Activated T-cell treated with anti-CD3 and anti-CD28 coated beads for 48 hours (primary cell): ENCODE data around the gene RECK.
A peak's percentile ranks its signal among the peaks of the same experiment; 100 is the strongest.

ENCODE experiments used
- DNase-seq: peaks from one replicate; pipeline ENCODE4 v3.0.0-alpha.2; 2020; ENCODE audit warnings: low read depth

Gene RECK

DNA sequence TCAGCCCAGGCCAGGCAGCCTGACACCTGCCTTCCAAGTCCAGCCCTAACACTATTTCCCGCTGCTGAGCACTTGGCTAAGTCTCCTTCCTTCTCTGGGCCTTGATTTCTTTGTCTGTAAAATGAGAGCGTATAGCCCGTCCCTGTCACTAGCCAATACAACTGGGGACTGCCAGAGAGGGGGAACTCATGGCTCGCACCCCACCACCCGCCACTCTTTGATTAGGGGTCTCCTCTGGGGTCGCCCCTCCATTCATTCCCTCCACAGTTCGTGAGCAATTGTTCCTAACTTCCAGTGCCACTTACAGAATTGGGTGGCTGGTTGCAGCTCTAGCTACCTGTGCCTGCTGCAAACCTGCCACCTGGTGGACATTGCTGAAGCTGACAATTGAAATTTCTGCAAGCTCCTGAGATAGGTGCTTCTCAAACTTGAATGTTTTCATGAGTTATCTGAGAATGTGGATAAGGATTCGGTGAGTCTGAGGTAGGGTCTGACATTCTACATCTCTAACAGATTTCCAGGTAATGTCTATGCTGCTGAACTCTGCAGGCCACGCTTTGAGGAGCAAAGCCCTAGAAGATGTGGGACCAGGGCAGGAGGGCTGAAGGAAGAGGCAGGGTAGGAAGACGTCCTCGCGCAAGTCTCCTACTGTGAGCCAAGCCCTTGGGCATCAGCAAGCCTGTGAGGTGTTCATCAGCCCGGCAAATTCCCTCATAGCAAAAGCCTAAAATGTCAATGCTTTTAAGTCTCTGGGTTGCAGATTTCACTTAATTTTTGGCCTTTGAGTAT, 13.3 kb upstream of the RECK start:
- peak; percentile 53 for DNase-seq

DNA sequence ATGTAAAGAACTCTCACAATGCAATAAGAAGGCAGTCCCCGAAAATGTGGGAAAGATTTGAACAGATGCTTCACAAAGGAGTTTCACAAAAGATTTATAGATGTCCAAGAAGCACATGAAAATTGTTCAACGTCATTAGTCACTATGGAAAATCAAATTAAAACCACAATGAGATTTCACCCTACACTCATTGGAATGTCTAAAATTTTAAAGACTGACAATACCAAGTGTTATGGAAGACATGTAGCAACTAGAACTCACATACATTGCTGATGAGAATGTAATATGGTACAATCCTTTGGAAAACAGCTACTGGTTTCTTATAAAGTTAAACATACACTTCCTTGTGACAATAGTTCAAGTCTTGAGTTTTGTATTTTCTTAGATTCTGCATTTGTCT, 11.0 kb upstream of the RECK start:
- no peak for DNase-seq

DNA sequence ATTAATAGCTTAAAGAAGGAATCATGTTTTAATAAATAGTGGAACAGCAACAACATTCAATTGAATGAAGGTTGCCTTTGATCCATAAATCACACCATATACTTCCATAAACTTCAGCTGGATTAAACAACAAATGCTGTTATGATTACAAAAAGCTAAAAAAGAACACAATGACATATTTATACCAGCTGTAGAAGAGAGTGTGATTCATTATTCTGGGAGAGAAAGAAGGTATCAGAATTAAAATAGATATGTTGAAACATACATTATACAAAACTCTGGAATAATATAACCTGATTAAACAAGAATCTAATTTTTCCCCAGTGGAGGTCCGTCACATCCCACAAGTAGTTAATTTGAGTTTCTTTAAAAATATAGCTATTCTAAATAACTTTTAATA, 7.5 kb upstream of the RECK start:
- no peak for DNase-seq

DNA sequence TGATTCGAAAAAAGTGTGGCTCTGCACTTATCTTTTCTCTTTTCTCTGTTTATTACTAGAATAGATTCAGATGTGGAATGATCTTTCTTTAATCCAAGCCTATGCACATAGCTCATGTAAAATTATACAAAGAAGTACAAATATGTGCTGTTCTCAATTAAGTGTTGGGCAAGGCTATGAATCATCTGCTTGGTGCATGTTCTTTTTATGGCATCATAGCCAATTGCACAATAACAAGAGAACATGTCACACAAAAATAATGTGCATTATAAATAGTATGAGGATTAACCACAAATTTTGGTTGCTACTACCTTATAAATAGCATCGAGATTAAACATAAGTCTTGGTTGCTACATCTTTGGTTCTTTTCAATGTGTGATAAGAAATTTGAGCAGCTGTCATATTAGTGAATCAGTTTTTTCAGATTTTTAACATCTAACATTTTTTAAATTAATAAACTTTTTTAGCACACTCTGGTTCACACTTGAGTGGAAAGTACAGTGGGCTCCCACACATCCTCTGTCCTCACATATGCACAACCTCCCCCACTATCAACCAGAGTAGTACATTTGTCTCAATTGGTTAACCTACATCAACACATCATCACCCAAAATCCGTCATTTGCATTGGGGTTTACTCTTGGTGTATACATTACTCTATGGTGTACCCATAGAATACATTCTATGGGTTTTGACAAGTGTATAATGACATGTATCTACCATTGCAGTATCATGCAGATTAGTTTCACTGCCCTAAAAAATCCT, 6.8 kb upstream of the RECK start:
- no peak for DNase-seq

DNA sequence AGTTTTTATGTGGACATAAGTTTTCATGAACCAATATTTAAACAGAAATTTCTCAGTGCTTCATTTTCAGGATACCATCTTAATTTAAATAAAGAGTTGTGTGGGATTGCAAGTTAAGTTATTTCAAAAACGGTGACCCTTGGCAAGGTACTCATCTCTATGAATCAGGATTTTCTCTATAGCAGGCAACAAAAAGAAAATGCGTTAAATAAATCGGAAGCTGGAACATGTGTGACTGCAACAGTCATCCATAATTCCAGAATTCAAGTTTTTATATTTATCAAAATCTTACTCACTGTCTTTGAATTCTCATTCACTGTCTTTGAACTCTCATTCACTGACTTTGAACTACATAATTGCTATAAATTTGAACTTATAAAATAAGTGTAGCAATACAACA, 5.8 kb upstream of the RECK start:
- no peak for DNase-seq

DNA sequence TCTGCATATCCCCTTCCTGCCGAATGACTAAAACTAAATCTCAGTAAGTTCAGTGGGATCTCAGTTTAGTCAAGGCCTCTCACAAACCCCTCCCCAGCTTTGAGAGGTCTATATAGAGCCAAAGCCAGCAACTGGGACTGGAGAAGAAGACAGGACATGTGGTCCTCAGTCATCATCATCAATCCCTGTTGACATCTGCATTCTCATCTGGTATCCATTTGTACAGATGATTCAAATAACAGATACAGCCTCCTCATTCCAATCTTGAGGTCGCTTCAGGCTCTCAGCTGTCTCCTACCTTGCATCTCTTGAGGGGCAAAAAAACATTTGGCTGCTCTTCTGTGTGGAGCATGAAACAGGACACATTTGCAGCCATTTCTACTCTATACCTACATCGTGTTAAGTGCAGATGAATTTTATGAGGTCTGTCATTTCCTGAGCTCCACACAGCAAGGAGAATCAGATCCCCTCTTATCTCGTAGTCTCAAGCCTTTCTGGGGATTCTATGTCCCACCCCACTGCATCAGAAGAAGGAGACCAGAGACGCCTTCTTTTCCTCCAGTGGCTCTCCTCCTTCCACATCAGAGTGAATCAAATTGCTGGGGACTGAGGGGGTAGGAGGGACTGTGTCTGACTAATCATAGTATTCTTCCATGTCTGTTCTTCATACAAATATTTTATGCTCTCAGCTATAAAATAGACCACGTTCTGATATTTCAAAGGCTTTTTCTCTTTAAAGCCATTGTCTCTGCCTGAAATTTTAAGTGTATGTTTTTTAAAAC, 4.7 kb upstream of the RECK start:
- DNase-seq, result no peak

GRCh38 chr9:36033788-36034187, 2.9 kb upstream of the RECK start:
- DNase-seq, result no peak

DNA sequence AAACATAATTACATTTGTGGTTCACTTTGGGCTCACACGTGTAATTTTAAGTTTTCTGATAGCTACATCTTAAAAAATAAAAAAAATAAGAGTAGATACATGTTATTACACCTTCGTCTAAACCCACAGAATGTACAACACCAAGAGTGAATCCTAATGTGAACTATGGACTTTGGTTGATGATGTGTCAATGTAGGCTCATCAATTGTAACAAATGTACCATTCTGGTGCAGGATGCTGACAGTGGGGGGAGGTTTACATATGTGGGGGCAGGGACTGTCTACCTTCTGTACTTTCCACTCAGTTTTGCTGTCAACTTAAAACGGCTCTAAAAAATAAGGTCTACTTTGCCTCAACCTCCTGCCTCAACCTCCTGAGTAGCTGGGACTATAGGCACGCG, 2.5 kb upstream of the RECK start:
- DNase-seq, result no peak

- no peak for DNase-seq
Measured at GRCh38 chr9:36035006-36035405, 1.7 kb upstream of the RECK start.

- DNase-seq, result no peak
Measured at GRCh38 chr9:36036253-36036779, 397 bp upstream of the RECK start.

GRCh38 chr9:36037549-36038122, 923 bp downstream of the RECK start:
- no peak for DNase-seq

DNA sequence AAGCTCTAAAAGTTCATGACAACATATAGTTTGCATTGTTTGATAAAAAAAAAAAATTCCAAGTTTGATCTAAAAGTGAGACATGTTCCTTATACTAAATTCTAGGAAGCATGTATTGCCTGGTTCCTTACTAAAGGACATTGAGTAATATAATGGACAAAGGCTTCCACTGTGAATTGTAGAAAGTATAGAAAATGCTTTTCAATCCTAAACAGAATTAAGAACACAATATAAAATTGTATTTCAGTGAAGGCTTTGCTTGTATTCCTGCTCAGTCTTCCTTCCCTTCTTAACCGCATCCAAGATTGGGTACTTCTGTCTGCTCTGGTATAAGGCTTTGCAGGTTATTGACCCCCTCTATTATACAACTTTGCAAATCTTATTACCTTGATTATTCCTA, 2.4 kb downstream of the RECK start:
- no peak for DNase-seq

DNA sequence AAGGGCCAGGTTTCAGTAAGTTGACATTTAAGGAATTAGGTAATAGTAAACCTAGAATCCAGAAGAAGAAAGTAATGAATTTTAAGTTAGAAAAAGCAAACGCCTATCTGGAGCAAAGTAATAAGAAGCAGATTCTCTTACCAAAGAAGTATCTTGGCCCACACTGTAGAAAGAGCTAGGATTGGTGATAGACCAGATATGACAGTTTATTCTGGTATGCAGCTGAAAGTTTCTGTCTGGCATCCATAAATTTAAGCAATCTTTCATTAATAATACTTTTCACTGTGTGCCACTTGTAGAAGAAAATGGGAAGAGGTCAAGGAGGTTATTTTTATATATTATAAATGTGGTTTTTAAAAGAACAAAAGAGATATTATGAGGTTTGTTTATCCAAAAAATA, 3.0 kb downstream of the RECK start:
- DNase-seq, result no peak

DNA sequence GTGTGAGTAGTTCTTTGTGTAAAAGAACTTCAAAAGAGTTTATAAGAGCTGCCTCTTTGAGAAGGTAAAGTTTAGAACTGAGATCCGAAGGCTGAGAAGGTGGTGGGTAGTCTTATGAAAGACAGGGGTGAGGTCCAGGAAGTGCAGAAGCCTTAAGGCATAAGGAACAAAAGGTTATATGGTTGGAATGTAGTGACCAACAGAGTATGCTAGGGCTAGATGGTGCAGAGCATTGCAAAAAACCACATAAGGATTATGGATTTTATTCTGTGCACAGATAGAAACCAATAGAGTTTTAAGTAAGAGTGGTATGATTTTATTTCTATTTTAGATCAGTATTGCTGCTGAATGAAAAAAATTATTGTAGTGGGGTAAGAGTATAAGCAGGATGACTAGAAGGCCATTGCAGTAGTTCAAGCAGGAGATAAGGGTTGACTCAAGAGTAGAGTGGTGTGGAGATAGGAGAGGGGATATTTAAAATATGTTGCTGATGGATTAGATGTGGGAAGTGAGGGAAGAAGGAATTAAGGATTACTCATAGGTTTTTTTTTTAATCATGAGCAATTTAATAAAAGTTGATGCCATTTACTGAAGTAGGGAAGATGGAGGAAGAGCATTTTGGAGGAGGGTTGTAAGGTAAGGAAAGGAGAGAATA, 3.7 kb downstream of the RECK start:
- DNase-seq, result no peak

DNA sequence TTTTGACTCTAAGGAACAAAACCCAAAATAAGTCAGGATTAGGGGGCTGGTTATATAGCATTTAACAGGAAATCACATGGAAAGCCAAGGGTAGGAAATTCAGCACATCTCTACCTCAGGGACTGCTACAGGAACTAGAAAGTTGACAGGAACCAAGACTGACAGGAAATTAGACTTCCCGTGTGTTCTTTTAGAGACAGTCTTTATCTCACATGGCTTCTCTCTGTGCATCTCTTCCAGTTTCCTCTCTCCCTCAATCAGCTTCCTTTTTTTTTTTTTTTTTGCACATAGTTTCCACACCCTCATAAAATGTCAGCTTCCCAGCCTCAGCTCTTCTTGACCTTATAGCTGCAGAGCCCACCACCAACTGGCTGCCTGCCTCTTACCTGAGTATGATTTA, 4.8 kb downstream of the RECK start:
- DNase-seq, result no peak

DNA sequence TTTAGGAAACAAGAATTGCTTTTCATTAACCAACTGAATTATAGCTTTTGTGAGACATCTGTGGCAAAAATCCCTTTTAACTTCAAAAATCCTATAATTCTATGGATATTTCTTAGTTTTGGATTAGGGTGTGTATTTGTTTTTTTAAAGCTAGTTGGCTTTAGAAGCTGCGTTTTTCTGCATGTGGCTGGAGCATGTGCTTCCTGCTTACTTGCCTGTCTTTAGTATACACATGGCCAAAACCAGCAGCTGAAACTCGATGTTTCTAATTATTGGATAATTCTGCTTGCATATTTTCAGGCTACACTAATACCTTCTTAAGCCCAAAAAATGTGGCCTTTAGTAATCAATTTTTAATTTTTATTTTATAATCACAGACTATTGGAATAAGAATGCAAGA, 8.9 kb downstream of the RECK start:
- no peak for DNase-seq

GRCh38 chr9:36046923-36047322, 10.2 kb downstream of the RECK start:
- no peak for DNase-seq

GRCh38 chr9:36049408-36049807, 12.7 kb downstream of the RECK start:
- DNase-seq, result no peak

- DNase-seq, result no peak
Measured at GRCh38 chr9:36050476-36050875, 13.8 kb downstream of the RECK start.

- DNase-seq, result no peak
Measured at GRCh38 chr9:36051317-36051716, 14.6 kb downstream of the RECK start.

DNA sequence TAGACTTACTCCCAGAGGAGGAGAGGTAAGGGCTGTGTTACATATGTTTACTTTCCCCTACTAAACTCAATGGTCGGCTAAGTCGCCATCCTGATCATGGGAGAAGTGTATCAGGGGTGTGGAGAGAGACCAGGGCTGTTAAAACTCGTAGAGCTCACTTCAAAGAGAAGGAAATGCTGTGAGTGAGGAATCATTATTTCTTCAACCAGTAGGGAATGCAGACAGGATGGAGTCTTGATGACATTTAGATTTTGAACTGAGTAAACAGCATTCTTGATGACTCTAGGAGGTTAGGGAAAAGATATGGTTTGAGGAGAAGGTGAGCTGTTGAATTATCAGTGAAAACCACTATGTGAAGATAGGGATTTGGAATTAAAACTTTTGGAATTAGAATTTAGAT, 17.3 kb downstream of the RECK start:
- DNase-seq, result no peak

- DNase-seq, result no peak
Measured at GRCh38 chr9:36056896-36057295, 20.2 kb downstream of the RECK start.
